ENCODE measurements around the gene EEA1. TPM values are rescaled to one million over a fixed set of nuclear protein-coding genes. Genes with fewer than 3 reads are reported as not detected.

EEA1 gene
- total and polyA plus RNA-seq, 10 of the 15 experiments (the other 5 are each of a cell fraction or from before 2014, with no cell fraction given) = 5.5 to 40.3 (median 13.5) TPM

DNA sequence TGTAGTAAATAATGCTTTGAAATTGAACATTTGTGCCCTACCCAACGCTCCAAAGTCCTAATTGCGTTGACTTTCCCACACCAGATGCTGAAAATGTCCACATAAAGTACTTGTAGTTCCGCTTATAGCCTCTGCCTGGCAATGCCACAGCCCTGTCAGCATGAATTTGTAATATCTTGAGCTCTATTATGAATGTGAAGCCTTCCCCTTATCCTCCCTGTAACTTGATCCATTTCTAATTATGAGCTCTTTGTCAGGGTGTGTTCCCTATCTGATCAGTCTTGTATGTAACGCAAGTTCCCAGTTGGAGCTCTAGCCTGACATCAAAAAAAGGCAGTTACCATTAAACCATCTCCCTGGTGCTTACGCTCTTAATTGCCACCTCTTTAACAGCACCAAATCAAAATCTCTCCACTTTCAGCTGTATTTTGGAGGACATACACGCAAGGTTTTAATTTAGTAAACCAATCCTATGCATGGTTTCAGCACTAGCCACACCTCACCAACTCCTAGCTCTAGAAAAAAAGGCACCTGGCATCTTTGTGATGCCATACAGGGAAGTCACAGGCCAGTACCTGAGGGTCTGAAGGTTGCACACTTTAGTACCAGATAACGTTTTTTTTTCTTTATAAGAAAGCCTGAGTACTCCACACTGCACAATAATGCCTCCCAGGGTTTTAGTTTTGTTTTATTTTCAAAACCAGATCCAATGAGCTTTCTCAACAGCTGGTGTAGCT lies 69.3 kb downstream of the EEA1 start:
- ChIA-PET RAD21 (ENCODE audit: unreplicated experiment) (interaction anchor here (0.6 to 1.6 kb wide), 3 partner anchors 25 to 84 kb away, joined by 3 read pairs; no protein-coding TSS in a partner anchor), SMC1A (ENCODE audit: uncharacterized antibody, unreplicated experiment) (interaction anchor here (0.9 to 2.7 kb wide), 7 partner anchors 14 to 480 kb away, joined by 3 to 7 read pairs (median 4); no protein-coding TSS in a partner anchor), CTCF (interaction anchor here (0.6 to 1.2 kb wide), 5 partner anchors 10 to 70 kb away, joined by 3 to 4 read pairs (median 3); no protein-coding TSS in a partner anchor), POLR2A (interaction anchor here (0.5 to 1.0 kb wide), 3 partner anchors 19 to 424 kb away, joined by 3 to 6 read pairs (median 5); no protein-coding TSS in a partner anchor)
- DNase-seq (ENCODE audit: low read depth, low spot score) (no peak), ATAC-seq (no peak), FAIRE-seq (no peak)
- no peak overlapping the region for H3K4me3 ChIP-seq
- H4K20me1 ChIP-seq (ENCODE audit: control insufficient read depth, insufficient read depth) = no peaks in the 10 kb centered on the region
- intact Hi-C loops (cut with micrococcal nuclease; ENCODE audit: unreplicated experiment) = no loop called here
- H3K4me1 ChIP-seq (ENCODE audit: control insufficient read depth, insufficient read depth, low read length) = no peaks in the 10 kb centered on the region
- no TSS peak for BruUV-seq (replicated peaks)
- WGBS (ENCODE audit: insufficient coverage, insufficient replicate concordance, low lambda C conversion rate, missing lambda C conversion rate) = 97% methylated on average over 7 of the region's 7 CpGs
- no peak overlapping the region for H3K4me2 ChIP-seq (ENCODE audit: control insufficient read depth, insufficient read depth)
- H2AFZ ChIP-seq (ENCODE audit: control insufficient read depth, low read depth, low read length) = no peak overlapping the region
- no peaks in the 10 kb centered on the region; the same call in 1 of the 3 replicates for H3K9me3 ChIP-seq (replicated peaks; ENCODE audit: control insufficient read depth, insufficient read depth, low read length)
- in situ Hi-C loops (cut with MboI) = no loop called here
- H3K27me3 ChIP-seq (replicated peaks in 1 of 2; ENCODE audit: control insufficient read depth in 2 of 2, insufficient read depth in 2 of 2, low read length in 1 of 2) = no peaks in the 10 kb centered on the region
- H3K36me3 ChIP-seq (ENCODE audit: control insufficient read depth in 2 of 2, insufficient read depth in 2 of 2, low read length in 1 of 2) = peaks cover 1 to 17% of the 10 kb centered on the region in 2 experiments
- H3K9ac ChIP-seq (ENCODE audit: control insufficient read depth, insufficient read depth, low read length) = no peak overlapping the region
- H3K79me2 ChIP-seq (ENCODE audit: control insufficient read depth, insufficient read depth, low read length) = no peaks in the 10 kb centered on the region
- no peak overlapping the region for H3K27ac ChIP-seq (ENCODE audit: control insufficient read depth, insufficient read depth)
- TF ChIP-seq ZBED1 (IDR thresholded peaks at IDR 0.05; ENCODE audit: borderline replicate concordance) (no peak), NKRF (conservative IDR thresholded peaks at IDR 0.05) (no peak), GATAD2B (conservative IDR thresholded peaks at IDR 0.05; ENCODE audit: low read depth) (no peak), SMARCA5 (IDR thresholded peaks at IDR 0.05) (no peak), NRF1 (conservative IDR thresholded peaks at IDR 0.05; ENCODE audit: low read depth, low read length) (no peak), CHD1 (IDR thresholded peaks at IDR 0.05; ENCODE audit: low read depth, low read length) (no peak), ATF3 (IDR thresholded peaks at IDR 0.05; ENCODE audit: borderline replicate concordance, extremely low read depth, low read depth, low read length) (no peak), POU2F2 (IDR thresholded peaks at IDR 0.05; ENCODE audit: borderline replicate concordance, low read depth, low read length) (no peak), GABPA (IDR thresholded peaks at IDR 0.05; ENCODE audit: low read depth) (no peak), RBBP5 (conservative IDR thresholded peaks at IDR 0.05) (no peak), RFX5 (IDR thresholded peaks at IDR 0.05; ENCODE audit: low read depth, low read length) (no peak), JUNB (IDR thresholded peaks at IDR 0.05) (no peak)
- TF ChIP-seq, protein P1, sequence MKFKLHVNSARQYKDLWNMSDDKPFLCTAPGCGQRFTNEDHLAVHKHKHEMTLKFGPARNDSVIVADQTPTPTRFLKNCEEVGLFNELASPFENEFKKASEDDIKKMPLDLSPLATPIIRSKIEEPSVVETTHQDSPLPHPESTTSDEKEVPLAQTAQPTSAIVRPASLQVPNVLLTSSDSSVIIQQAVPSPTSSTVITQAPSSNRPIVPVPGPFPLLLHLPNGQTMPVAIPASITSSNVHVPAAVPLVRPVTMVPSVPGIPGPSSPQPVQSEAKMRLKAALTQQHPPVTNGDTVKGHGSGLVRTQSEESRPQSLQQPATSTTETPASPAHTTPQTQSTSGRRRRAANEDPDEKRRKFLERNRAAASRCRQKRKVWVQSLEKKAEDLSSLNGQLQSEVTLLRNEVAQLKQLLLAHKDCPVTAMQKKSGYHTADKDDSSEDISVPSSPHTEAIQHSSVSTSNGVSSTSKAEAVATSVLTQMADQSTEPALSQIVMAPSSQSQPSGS (IDR thresholded peaks at IDR 0.05; ENCODE audit: low read length) = no peak
- TF ChIP-seq, protein P2, sequence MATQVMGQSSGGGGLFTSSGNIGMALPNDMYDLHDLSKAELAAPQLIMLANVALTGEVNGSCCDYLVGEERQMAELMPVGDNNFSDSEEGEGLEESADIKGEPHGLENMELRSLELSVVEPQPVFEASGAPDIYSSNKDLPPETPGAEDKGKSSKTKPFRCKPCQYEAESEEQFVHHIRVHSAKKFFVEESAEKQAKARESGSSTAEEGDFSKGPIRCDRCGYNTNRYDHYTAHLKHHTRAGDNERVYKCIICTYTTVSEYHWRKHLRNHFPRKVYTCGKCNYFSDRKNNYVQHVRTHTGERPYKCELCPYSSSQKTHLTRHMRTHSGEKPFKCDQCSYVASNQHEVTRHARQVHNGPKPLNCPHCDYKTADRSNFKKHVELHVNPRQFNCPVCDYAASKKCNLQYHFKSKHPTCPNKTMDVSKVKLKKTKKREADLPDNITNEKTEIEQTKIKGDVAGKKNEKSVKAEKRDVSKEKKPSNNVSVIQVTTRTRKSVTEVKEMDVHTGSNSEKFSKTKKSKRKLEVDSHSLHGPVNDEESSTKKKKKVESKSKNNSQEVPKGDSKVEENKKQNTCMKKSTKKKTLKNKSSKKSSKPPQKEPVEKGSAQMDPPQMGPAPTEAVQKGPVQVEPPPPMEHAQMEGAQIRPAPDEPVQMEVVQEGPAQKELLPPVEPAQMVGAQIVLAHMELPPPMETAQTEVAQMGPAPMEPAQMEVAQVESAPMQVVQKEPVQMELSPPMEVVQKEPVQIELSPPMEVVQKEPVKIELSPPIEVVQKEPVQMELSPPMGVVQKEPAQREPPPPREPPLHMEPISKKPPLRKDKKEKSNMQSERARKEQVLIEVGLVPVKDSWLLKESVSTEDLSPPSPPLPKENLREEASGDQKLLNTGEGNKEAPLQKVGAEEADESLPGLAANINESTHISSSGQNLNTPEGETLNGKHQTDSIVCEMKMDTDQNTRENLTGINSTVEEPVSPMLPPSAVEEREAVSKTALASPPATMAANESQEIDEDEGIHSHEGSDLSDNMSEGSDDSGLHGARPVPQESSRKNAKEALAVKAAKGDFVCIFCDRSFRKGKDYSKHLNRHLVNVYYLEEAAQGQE (IDR thresholded peaks at IDR 0.05; ENCODE audit: low read depth, low read length) = no peak
